Activated CD8-positive, alpha-beta memory T cell treated with anti-CD3 and anti-CD28 coated beads, Interleukin-2, amount 10 ng/mL, durations not matched to agents 7 days and 5 days (primary cell): ENCODE data around the gene TGFBRAP1. TPM values are rescaled to one million over a fixed set of nuclear protein-coding genes. Genes with fewer than 3 reads are reported as not detected.

Experiments used
- ATAC-seq: fragments of 150-1000 bp; cut with Tn5 transposase; one replicate; pipeline ENCODE4 v1.10.0; 2021; ENCODE audit warnings: moderate library complexity
- CTCF ChIA-PET: fragments of 350-600 bp; sonication (Branson Sonifier 250); formaldehyde crosslinking; loops from one replicate; lab custom pipeline; 2021; ENCODE audit warnings: antibody characterized with exemption; lab: Charles Lee
- DNase-seq: peaks from one replicate; pipeline ENCODE4 v3.0.0-alpha.2; 2020
- H3K27ac Mint-ChIP-seq: one replicate; pipeline ENCODE4 v1.8.0; 2021; ENCODE audit warnings: mild to moderate bottlenecking, mixed read lengths
- H3K27me3 Mint-ChIP-seq: one replicate; pipeline ENCODE4 v1.8.0; 2021; ENCODE audit warnings: mixed read lengths
- H3K36me3 Mint-ChIP-seq: one replicate; pipeline ENCODE4 v1.8.0; 2021; ENCODE audit warnings: mild to moderate bottlenecking, mixed read lengths
- H3K4me1 Mint-ChIP-seq: one replicate; pipeline ENCODE4 v1.8.0; 2021; ENCODE audit warnings: mixed read lengths
- H3K4me3 Mint-ChIP-seq: one replicate; pipeline ENCODE4 v1.8.0; 2021; ENCODE audit warnings: mild to moderate bottlenecking, moderate library complexity, mixed read lengths
- H3K9me3 Mint-ChIP-seq: one replicate; pipeline ENCODE4 v1.8.0; 2022; ENCODE audit warnings: low read depth, mixed read lengths
- total RNA-seq, 2 experiments: library from RNA; stranded (reverse); gene quantifications; one replicate each; pipeline ENCODE4 v1.2.3, GENCODE V29; 2021

The TGFBRAP1 gene
- total RNA-seq, 2 experiments from 2014 or later = 19.4 to 22.2 TPM

- Mint-ChIP-seq H3K27ac (no peak overlapping the region), H3K27me3 (no peaks in the 10 kb centered on the region), H3K4me1 (no peaks in the 10 kb centered on the region), H3K9me3 (no peaks in the 10 kb centered on the region), H3K36me3 (no peaks in the 10 kb centered on the region), H3K4me3 (no peak overlapping the region)
- CTCF ChIA-PET = interaction anchor here (0.6 kb wide), 1 partner anchor 12 kb away, joined by 5 read pairs; no protein-coding TSS in a partner anchor
- ATAC-seq (no peak), DNase-seq (no peak)
Measured at GRCh38 chr2:105249891-105250290, 79.6 kb downstream of the TGFBRAP1 start.

- CTCF ChIA-PET = no interaction called here
- DNase-seq = no peak
- H3K27me3 Mint-ChIP-seq = no peaks in the 10 kb centered on the region
- no peak for ATAC-seq
- no peak overlapping the region for H3K4me3 Mint-ChIP-seq
- H3K4me1 Mint-ChIP-seq = no peaks in the 10 kb centered on the region
- H3K27ac Mint-ChIP-seq = no peak overlapping the region
- H3K36me3 Mint-ChIP-seq = no peaks in the 10 kb centered on the region
- no peaks in the 10 kb centered on the region for H3K9me3 Mint-ChIP-seq
Measured at GRCh38 chr2:105249181-105249580, 80.4 kb downstream of the TGFBRAP1 start.

GRCh38 chr2:105248316-105249070 lies 81.0 kb downstream of the TGFBRAP1 start:
- H3K4me1 Mint-ChIP-seq = no peaks in the 10 kb centered on the region
- H3K36me3 Mint-ChIP-seq = no peaks in the 10 kb centered on the region
- H3K27me3 Mint-ChIP-seq = no peaks in the 10 kb centered on the region
- DNase-seq (no peak), ATAC-seq (no peak)
- H3K27ac Mint-ChIP-seq = no peak overlapping the region
- CTCF ChIA-PET = no interaction called here
- no peaks in the 10 kb centered on the region for H3K9me3 Mint-ChIP-seq
- no peak overlapping the region for H3K4me3 Mint-ChIP-seq

- Mint-ChIP-seq H3K36me3 (no peaks in the 10 kb centered on the region), H3K4me3 (no peak overlapping the region), H3K27me3 (peaks cover under 1% of the 10 kb centered on the region), H3K4me1 (no peaks in the 10 kb centered on the region), H3K27ac (no peak overlapping the region), H3K9me3 (no peaks in the 10 kb centered on the region)
- no peak for ATAC-seq
- CTCF ChIA-PET = interaction anchor here (1.0 to 1.8 kb wide), 4 partner anchors 11 to 142 kb away, joined by 3 to 5 read pairs (median 4); no protein-coding TSS in a partner anchor
- no peak for DNase-seq
Measured at GRCh38 chr2:105244451-105244850, 85.1 kb downstream of the TGFBRAP1 start.

GRCh38 chr2:105243961-105244360 lies 85.6 kb downstream of the TGFBRAP1 start:
- H3K27ac Mint-ChIP-seq = no peak overlapping the region

GRCh38 chr2:105242286-105242993 lies 87.1 kb downstream of the TGFBRAP1 start:
- H3K27me3 Mint-ChIP-seq = peaks cover 9% of the 10 kb centered on the region
- ATAC-seq (no peak), DNase-seq (no peak)
- H3K36me3 Mint-ChIP-seq = no peaks in the 10 kb centered on the region
- H3K9me3 Mint-ChIP-seq = no peaks in the 10 kb centered on the region
- H3K4me1 Mint-ChIP-seq = peaks cover 4% of the 10 kb centered on the region
- CTCF ChIA-PET = interaction anchor here (1.4 to 1.8 kb wide), 2 partner anchors 127 to 129 kb away, joined by 4 to 5 read pairs; no protein-coding TSS in a partner anchor
- H3K27ac Mint-ChIP-seq = no peak overlapping the region
- no peak overlapping the region for H3K4me3 Mint-ChIP-seq

More at GRCh38 chr2:105243961-105244360, 85.6 kb downstream of the TGFBRAP1 start:
- no peak for DNase-seq
- H3K36me3 Mint-ChIP-seq = no peaks in the 10 kb centered on the region
- no peak for ATAC-seq
- no peak overlapping the region for H3K4me3 Mint-ChIP-seq
- CTCF ChIA-PET = interaction anchor here (0.7 to 1.8 kb wide), 6 partner anchors 14 to 141 kb away, joined by 3 to 5 read pairs (median 4); no protein-coding TSS in a partner anchor
- H3K27me3 Mint-ChIP-seq = peaks cover 6% of the 10 kb centered on the region
- H3K4me1 Mint-ChIP-seq = no peaks in the 10 kb centered on the region
- no peaks in the 10 kb centered on the region for H3K9me3 Mint-ChIP-seq

GRCh38 chr2:105241443-105241842 lies 88.1 kb downstream of the TGFBRAP1 start, which contains the start of gene GPR45:
TSS of gene GPR45 (plus strand) at chr2:105241743. CDS start at chr2:105241859, 116 bp downstream.
- CTCF ChIA-PET = interaction anchor here (7.7 kb wide), 1 partner anchor 126 kb away, joined by 96 read pairs; no protein-coding TSS in a partner anchor
- Mint-ChIP-seq H3K36me3 (no peaks in the 10 kb centered on the region), H3K4me3 (no peak within 1 kb of the TSS), H3K27me3 (peaks cover 19% of the 10 kb centered on the region), H3K27ac (no peak within 1 kb of the TSS), H3K4me1 (peaks cover 12% of the 10 kb centered on the region), H3K9me3 (no peaks in the 10 kb centered on the region)
- DNase-seq (no peak), ATAC-seq (no peak)

GRCh38 chr2:105239924-105240323 lies 89.6 kb downstream of the TGFBRAP1 start:
- ATAC-seq (no peak), DNase-seq (no peak)
- CTCF ChIA-PET = interaction anchor here (1.4 to 7.7 kb wide), 2 partner anchors 124 to 135 kb away, joined by 3 to 96 read pairs; no protein-coding TSS in a partner anchor
- Mint-ChIP-seq H3K27me3 (peaks cover 26% of the 10 kb centered on the region), H3K4me3 (no peak overlapping the region), H3K9me3 (no peaks in the 10 kb centered on the region), H3K36me3 (no peaks in the 10 kb centered on the region), H3K27ac (no peak overlapping the region), H3K4me1 (peaks cover 23% of the 10 kb centered on the region)

GRCh38 chr2:105238664-105239240 lies 90.8 kb downstream of the TGFBRAP1 start:
- H3K27me3 Mint-ChIP-seq = peaks cover 26% of the 10 kb centered on the region
- peaks cover 23% of the 10 kb centered on the region for H3K4me1 Mint-ChIP-seq
- H3K4me3 Mint-ChIP-seq = no peak overlapping the region
- no peak for DNase-seq
- H3K9me3 Mint-ChIP-seq = no peaks in the 10 kb centered on the region
- H3K36me3 Mint-ChIP-seq = no peaks in the 10 kb centered on the region
- CTCF ChIA-PET = interaction anchor here (0.7 to 7.7 kb wide), 16 partner anchors 9 to 168 kb away, joined by 3 to 96 read pairs (median 3); no protein-coding TSS in a partner anchor
- no peak overlapping the region for H3K27ac Mint-ChIP-seq
- no peak for ATAC-seq

GRCh38 chr2:105237045-105237765 lies 92.3 kb downstream of the TGFBRAP1 start:
- Mint-ChIP-seq H3K27ac (no peak overlapping the region), H3K9me3 (no peaks in the 10 kb centered on the region), H3K36me3 (no peaks in the 10 kb centered on the region), H3K27me3 (peaks cover 26% of the 10 kb centered on the region), H3K4me1 (peaks cover 23% of the 10 kb centered on the region), H3K4me3 (no peak overlapping the region)
- ATAC-seq = peak; percentile 47
- CTCF ChIA-PET = interaction anchor here (1.1 to 7.7 kb wide), 6 partner anchors 13 to 165 kb away, joined by 3 to 96 read pairs (median 4); no protein-coding TSS in a partner anchor
- no peak for DNase-seq

GRCh38 chr2:105236060-105236424 lies 93.5 kb downstream of the TGFBRAP1 start:
- peaks cover 23% of the 10 kb centered on the region for H3K4me1 Mint-ChIP-seq
- H3K27me3 Mint-ChIP-seq = peaks cover 26% of the 10 kb centered on the region
- H3K9me3 Mint-ChIP-seq = no peaks in the 10 kb centered on the region
- no peaks in the 10 kb centered on the region for H3K36me3 Mint-ChIP-seq
- no peak for DNase-seq
- no peak overlapping the region for H3K4me3 Mint-ChIP-seq
- CTCF ChIA-PET = interaction anchor here (0.5 to 7.7 kb wide), 7 partner anchors 20 to 375 kb away, joined by 3 to 96 read pairs (median 4); no protein-coding TSS in a partner anchor
- no peak overlapping the region for H3K27ac Mint-ChIP-seq
- ATAC-seq = no peak

GRCh38 chr2:105235388-105236059 lies 94.0 kb downstream of the TGFBRAP1 start:
- no peaks in the 10 kb centered on the region for H3K9me3 Mint-ChIP-seq
- CTCF ChIA-PET = interaction anchor here (0.9 to 7.7 kb wide), 6 partner anchors 20 to 128 kb away, joined by 3 to 96 read pairs (median 4); no protein-coding TSS in a partner anchor
- ATAC-seq (peak; percentile 79), DNase-seq (peak; percentile 69)
- no peaks in the 10 kb centered on the region for H3K36me3 Mint-ChIP-seq
- H3K27ac Mint-ChIP-seq = no peak overlapping the region
- peaks cover 23% of the 10 kb centered on the region for H3K4me1 Mint-ChIP-seq
- H3K27me3 Mint-ChIP-seq = peaks cover 26% of the 10 kb centered on the region
- no peak overlapping the region for H3K4me3 Mint-ChIP-seq
